ENCODE data around the gene CAMSAP1.

- TF ChIP-seq CTCF (IDR thresholded peaks at IDR 0.05) (no peak), POLR2AphosphoS5 (IDR thresholded peaks at IDR 0.05; ENCODE audit: low read depth, low read length) (no peak), TCF7L2 (IDR thresholded peaks at IDR 0.05; ENCODE audit: low read depth, low read length) (no peak)
Observed at GRCh38 chr9:135798263-135798585, 109.1 kb downstream of the CAMSAP1 start.
